Stimulated activated CD8-positive, alpha-beta memory T cell treated with anti-CD3 and anti-CD28 coated beads, Interleukin-12 subunit alpha, Interleukin-12 subunit beta, amount 100 ng/mL, for 24 hours (primary cell): ENCODE data around the gene TBC1D9B.

Experiments
- DNase-seq: peaks from one replicate; pipeline ENCODE4 v3.0.0-alpha.2; 2020; ENCODE audit errors: extremely low read depth

TBC1D9B gene

GRCh38 chr5:179821298-179822058 is 86.2 kb downstream of the TBC1D9B start:
- peak; percentile 61 for DNase-seq

GRCh38 chr5:179820483-179821297 is 87.0 kb downstream of the TBC1D9B start, which contains the start of gene SQSTM1:
Gene SQSTM1, plus strand, starts transcription at chr5:179820905. Its CDS starts 32 bp downstream, at chr5:179820937.
- no peak for DNase-seq

- no peak for DNase-seq
Observed at GRCh38 chr5:179820127-179820482, 87.6 kb downstream of the TBC1D9B start.

GRCh38 chr5:179819296-179820126 is 88.2 kb downstream of the TBC1D9B start:
- DNase-seq: no peak

- peak; percentile 72 for DNase-seq
Observed at GRCh38 chr5:179818746-179819295, 88.9 kb downstream of the TBC1D9B start.

GRCh38 chr5:179817890-179818745 is 89.6 kb downstream of the TBC1D9B start:
- no peak for DNase-seq

- DNase-seq: no peak
Observed at GRCh38 chr5:179817470-179817840, 90.2 kb downstream of the TBC1D9B start.

- DNase-seq: no peak
Observed at GRCh38 chr5:179816796-179817469, 90.8 kb downstream of the TBC1D9B start.

GRCh38 chr5:179816401-179816795 is 91.3 kb downstream of the TBC1D9B start:
- no peak for DNase-seq

- no peak for DNase-seq
Observed at GRCh38 chr5:179815491-179816249, 92.0 kb downstream of the TBC1D9B start.

GRCh38 chr5:179814090-179814489 is 93.6 kb downstream of the TBC1D9B start:
- no peak for DNase-seq

GRCh38 chr5:179812997-179813607 is 94.6 kb downstream of the TBC1D9B start:
- DNase-seq: no peak

GRCh38 chr5:179812135-179812825 is 95.4 kb downstream of the TBC1D9B start:
- no peak for DNase-seq
